GM19397 (cell line): ENCODE data around the gene CHIC2.
"Not testable (repeated sequence)": the region's sequence is repeated elsewhere in the genome, so short reads cannot be mapped to it uniquely, and the experiment has no call there.

ENCODE experiments used
- ATAC-seq: cut with Tn5 transposase; IDR thresholded peaks from one replicate; pipeline ENCODE4 v1.9.1; 2021; ENCODE audit warnings: mild to moderate bottlenecking, moderate library complexity; ENCODE audit not compliant: unreplicated experiment

Gene CHIC2

GRCh38 chr4:54064317-54065111 is at the start of gene CHIC2:
Gene CHIC2, minus strand, starts transcription at chr4:54064605. Its CDS starts 305 bp downstream, at chr4:54064300.
- ATAC-seq, result peak; percentile 97

GRCh38 chr4:54113206-54113605 is 48.8 kb upstream of the CHIC2 start:
- not testable (repeated sequence) for ATAC-seq

- no peak for ATAC-seq
These were observed 45.6 kb upstream of the CHIC2 start for GRCh38 chr4:54110019-54110416.

GRCh38 chr4:54109241-54110018 is 45.0 kb upstream of the CHIC2 start:
- ATAC-seq, result no peak

GRCh38 chr4:54107951-54108748 is 43.7 kb upstream of the CHIC2 start:
- no peak for ATAC-seq

- no peak for ATAC-seq
These were observed 40.5 kb upstream of the CHIC2 start for GRCh38 chr4:54104907-54105306.

- no peak for ATAC-seq
These were observed 38.8 kb upstream of the CHIC2 start for GRCh38 chr4:54103190-54103574.

GRCh38 chr4:54102531-54103106 is 38.2 kb upstream of the CHIC2 start:
- no peak for ATAC-seq

- no peak for ATAC-seq
These were observed 37.0 kb upstream of the CHIC2 start for GRCh38 chr4:54101190-54102041.

- ATAC-seq, result no peak
These were observed 36.3 kb upstream of the CHIC2 start for GRCh38 chr4:54100595-54101189.

- no peak for ATAC-seq
These were observed 35.6 kb upstream of the CHIC2 start, which contains the start of gene GSX2 for GRCh38 chr4:54099748-54100574. Gene GSX2, plus strand, starts transcription at chr4:54100163. Its CDS starts 182 bp downstream, at chr4:54100345.

GRCh38 chr4:54099287-54099747 is 34.9 kb upstream of the CHIC2 start:
- no peak for ATAC-seq

GRCh38 chr4:54098375-54098774 is 34.0 kb upstream of the CHIC2 start:
- ATAC-seq, result no peak

- no peak for ATAC-seq
These were observed 32.7 kb upstream of the CHIC2 start for GRCh38 chr4:54097152-54097551.

- no peak for ATAC-seq
These were observed 32.0 kb upstream of the CHIC2 start for GRCh38 chr4:54096295-54096962.

- ATAC-seq, result no peak
These were observed 30.9 kb upstream of the CHIC2 start for GRCh38 chr4:54095110-54095825.

- ATAC-seq, result no peak
These were observed 30.0 kb upstream of the CHIC2 start for GRCh38 chr4:54094451-54094850.
